SU-DHL-6 (cell line): ENCODE results near the gene EXOSC10.
"Not testable (repeated sequence)": the region's sequence is repeated elsewhere in the genome, so short reads cannot be mapped to it uniquely, and the experiment has no call there.

ENCODE experiments used
- H2AFZ ChIP-seq: fragments of 200-600 bp; sonication (generic); 2 replicates; pipeline ENCODE4 v1.6.1; 2014; ENCODE audit warnings: low read depth, mild to moderate bottlenecking, moderate library complexity, mixed read lengths, antibody characterized with exemption, low read length; ENCODE audit not compliant: severe bottlenecking
- H3F3A ChIP-seq: fragments of 200-600 bp; shearing (Covaris generic); 2 replicates; pipeline ENCODE4 v1.6.0; 2016; ENCODE audit warnings: antibody characterized with exemption, mild to moderate bottlenecking; ENCODE audit not compliant: insufficient read depth
- H3K27ac ChIP-seq: fragments of 200-600 bp; sonication (generic); 2 replicates; pipeline ENCODE4 v1.5.1; 2016; ENCODE audit warnings: low read depth, mild to moderate bottlenecking, low read length, moderate library complexity, mixed read lengths
- H3K27me3 ChIP-seq: fragments of 200-600 bp; sonication (generic), shearing (Covaris generic); 2 replicates; pipeline ENCODE4 v1.6.0; 2014; ENCODE audit warnings: mild to moderate bottlenecking, low read length
- H3K36me3 ChIP-seq: fragments of 200-600 bp; sonication (generic); 2 replicates; pipeline ENCODE4 v1.6.1; 2014; ENCODE audit warnings: mild to moderate bottlenecking, low read length, mixed read lengths
- H3K4me2 ChIP-seq: fragments of 300-600, 200-600 bp; shearing (Covaris generic), sonication (generic); 2 replicates; pipeline ENCODE4 v1.6.0; 2014; ENCODE audit warnings: low read length, low read depth, mild to moderate bottlenecking; ENCODE audit not compliant: poor library complexity, severe bottlenecking
- H3K4me3 ChIP-seq: fragments of 200-600 bp; sonication (generic); 2 replicates; pipeline ENCODE4 v1.5.1; 2014; ENCODE audit warnings: antibody characterized with exemption, low read length, mild to moderate bottlenecking, mixed read lengths; ENCODE audit not compliant: insufficient read depth, poor library complexity, severe bottlenecking
- H3K79me2 ChIP-seq: fragments of 200-600 bp; sonication (generic); 2 replicates; pipeline ENCODE4 v1.6.1; 2014; ENCODE audit warnings: mild to moderate bottlenecking, low read length, moderate library complexity; ENCODE audit not compliant: insufficient read depth
- H3K9ac ChIP-seq: fragments of 200-600 bp; sonication (generic); 2 replicates; pipeline ENCODE4 v1.7.0; 2014; ENCODE audit warnings: mild to moderate bottlenecking, low read length
- H3K9me2 ChIP-seq: fragments of 200-600 bp; sonication (generic); replicated peaks from 2 replicates; pipeline ENCODE4 v1.6.1; 2014; ENCODE audit warnings: low read length; ENCODE audit not compliant: insufficient read depth
- H3K9me3 ChIP-seq: fragments of 200-600 bp; sonication (generic); 2 replicates; pipeline ENCODE4 v1.6.1; 2014; ENCODE audit warnings: low read length, mixed read lengths; ENCODE audit not compliant: insufficient read depth
- H4K20me1 ChIP-seq: fragments of 200-600 bp; sonication (generic); 2 replicates; pipeline ENCODE4 v1.6.1; 2014; ENCODE audit warnings: low read depth, mild to moderate bottlenecking, antibody characterized with exemption, low read length, moderate library complexity, mixed read lengths
- EZH2phosphoT487 ChIP-seq: fragments of 200-600 bp; sonication (generic), shearing (Covaris generic); conservative IDR thresholded peaks from 2 replicates; pipeline ENCODE4 v1.6.1; 2018; ENCODE audit warnings: mild to moderate bottlenecking, antibody characterized with exemption, low read length, moderate library complexity, mixed read lengths
- TF ChIP-seq, protein P1 (sequence below): fragments of 200-600 bp; sonication (generic); IDR thresholded peaks from one replicate; pipeline ENCODE4 v1.5.1; 2017; ENCODE audit warnings: antibody characterized with exemption, mild to moderate bottlenecking, low read length, moderate library complexity; ENCODE audit not compliant: insufficient read depth, poor library complexity, severe bottlenecking

EXOSC10 gene

DNA sequence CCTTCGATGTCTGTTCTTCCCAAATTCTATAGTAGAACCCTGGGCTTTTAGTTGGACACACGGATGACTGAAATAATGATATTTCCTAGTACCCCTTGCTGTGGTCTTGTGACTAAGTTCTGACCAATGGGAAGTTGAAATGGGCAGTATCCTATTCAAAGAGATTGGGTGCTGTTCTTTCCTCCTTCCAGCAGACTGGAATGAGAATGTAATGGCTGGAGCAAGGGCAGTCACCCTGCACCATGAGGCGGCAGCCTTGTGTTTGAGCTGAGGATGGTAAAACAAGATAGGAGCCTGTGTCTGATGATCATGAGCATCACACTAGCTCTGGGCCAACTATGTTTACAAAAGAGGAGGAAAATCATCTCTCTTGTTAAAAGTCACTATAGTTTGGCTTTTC is 34.7 kb downstream of the EXOSC10 start:
- H4K20me1 ChIP-seq = no peaks in the 10 kb centered on the region
- H3K27me3 ChIP-seq = no peaks in the 10 kb centered on the region
- peaks cover 8% of the 10 kb centered on the region; the same call in 1 of the 2 replicates for H3K36me3 ChIP-seq
- no peak overlapping the region for H2AFZ ChIP-seq
- peaks cover 13% of the 10 kb centered on the region for H3F3A ChIP-seq
- H3K79me2 ChIP-seq = peaks cover 9% of the 10 kb centered on the region; the same call in 1 of the 2 replicates
- TF ChIP-seq, protein P1, sequence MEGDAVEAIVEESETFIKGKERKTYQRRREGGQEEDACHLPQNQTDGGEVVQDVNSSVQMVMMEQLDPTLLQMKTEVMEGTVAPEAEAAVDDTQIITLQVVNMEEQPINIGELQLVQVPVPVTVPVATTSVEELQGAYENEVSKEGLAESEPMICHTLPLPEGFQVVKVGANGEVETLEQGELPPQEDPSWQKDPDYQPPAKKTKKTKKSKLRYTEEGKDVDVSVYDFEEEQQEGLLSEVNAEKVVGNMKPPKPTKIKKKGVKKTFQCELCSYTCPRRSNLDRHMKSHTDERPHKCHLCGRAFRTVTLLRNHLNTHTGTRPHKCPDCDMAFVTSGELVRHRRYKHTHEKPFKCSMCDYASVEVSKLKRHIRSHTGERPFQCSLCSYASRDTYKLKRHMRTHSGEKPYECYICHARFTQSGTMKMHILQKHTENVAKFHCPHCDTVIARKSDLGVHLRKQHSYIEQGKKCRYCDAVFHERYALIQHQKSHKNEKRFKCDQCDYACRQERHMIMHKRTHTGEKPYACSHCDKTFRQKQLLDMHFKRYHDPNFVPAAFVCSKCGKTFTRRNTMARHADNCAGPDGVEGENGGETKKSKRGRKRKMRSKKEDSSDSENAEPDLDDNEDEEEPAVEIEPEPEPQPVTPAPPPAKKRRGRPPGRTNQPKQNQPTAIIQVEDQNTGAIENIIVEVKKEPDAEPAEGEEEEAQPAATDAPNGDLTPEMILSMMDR = no peak
- TF ChIP-seq EZH2phosphoT487 = no peak
- no peak overlapping the region for H3K4me2 ChIP-seq
- no peaks in the 10 kb centered on the region for H3K9me3 ChIP-seq
- H3K27ac ChIP-seq = no peak overlapping the region
- H3K9ac ChIP-seq = no peak overlapping the region
- H3K9me2 ChIP-seq = no peaks in the 10 kb centered on the region
- no peak overlapping the region for H3K4me3 ChIP-seq

DNA sequence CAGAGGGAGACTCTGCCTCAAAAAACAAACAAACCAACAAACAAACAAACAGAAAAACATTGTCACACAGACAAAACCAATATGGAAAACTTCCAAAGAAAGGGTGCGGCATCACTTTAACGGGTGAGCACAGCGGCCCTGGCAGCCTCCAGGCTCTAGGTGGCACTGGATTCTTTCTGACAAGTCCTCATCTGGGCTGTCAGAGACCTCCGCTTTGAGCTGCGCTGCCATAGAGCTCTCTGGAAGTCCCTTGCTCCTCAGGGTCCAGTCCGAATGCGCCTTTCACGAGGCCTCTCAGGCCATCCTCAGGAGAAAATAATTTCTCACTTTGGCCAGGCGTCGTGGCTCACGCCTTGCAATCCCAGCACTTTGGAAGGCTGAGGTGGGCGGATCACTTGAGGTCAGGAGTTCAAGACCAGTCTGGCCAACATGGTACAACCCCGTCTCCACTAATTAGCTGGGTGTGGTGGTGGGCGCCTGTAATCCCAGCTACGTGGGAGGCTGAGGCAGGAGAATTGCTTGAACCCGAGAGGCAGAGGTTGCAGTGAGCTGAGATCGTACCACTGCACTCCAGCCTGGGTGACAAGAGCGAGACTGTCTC is 35.6 kb downstream of the EXOSC10 start:
- not testable (repeated sequence) for H4K20me1 ChIP-seq, H3K9ac ChIP-seq, H2AFZ ChIP-seq, H3K4me3 ChIP-seq, H3K27me3 ChIP-seq, H3K4me2 ChIP-seq, H3K9me2 ChIP-seq, H3K36me3 ChIP-seq, H3K27ac ChIP-seq, H3K9me3 ChIP-seq
- Histone ChIP-seq H3K79me2 (peaks cover 15% of the 10 kb centered on the region), H3F3A (peaks cover 13% of the 10 kb centered on the region)

DNA sequence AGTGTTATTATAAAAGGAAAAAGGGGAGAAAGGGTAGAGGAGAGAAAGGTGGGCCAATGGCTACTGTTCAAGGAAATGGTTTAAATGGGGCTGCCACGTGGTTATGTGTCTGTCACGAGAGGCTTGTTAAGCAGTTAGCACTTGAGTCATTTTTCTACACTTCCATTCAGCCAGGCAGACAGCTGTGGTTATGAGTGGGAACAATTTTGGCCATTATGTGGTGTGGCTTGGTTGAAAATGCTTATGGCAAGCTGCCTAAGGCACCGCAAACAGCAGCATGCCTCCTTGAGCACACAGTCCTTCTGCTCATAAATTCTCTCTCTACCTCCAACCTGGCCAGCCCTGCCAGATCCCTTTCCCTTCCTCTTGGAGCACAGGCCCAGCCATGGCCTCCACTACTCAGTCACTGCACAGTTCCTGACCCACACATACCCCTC is 36.7 kb downstream of the EXOSC10 start:
- H3K9me2 ChIP-seq = no peaks in the 10 kb centered on the region
- H3K4me2 ChIP-seq = no peak overlapping the region
- H3K9me3 ChIP-seq = no peaks in the 10 kb centered on the region
- no peak overlapping the region for H3K9ac ChIP-seq
- H3F3A ChIP-seq = peaks cover 13% of the 10 kb centered on the region
- H3K36me3 ChIP-seq = peaks cover 8% of the 10 kb centered on the region; the same call in 1 of the 2 replicates
- TF ChIP-seq, protein P1 = no peak
- no peak for TF ChIP-seq EZH2phosphoT487
- no peak overlapping the region for H3K27ac ChIP-seq
- H2AFZ ChIP-seq = no peak overlapping the region
- no peaks in the 10 kb centered on the region for H3K27me3 ChIP-seq
- peaks cover 25% of the 10 kb centered on the region for H3K79me2 ChIP-seq
- no peaks in the 10 kb centered on the region for H4K20me1 ChIP-seq
- no peak overlapping the region for H3K4me3 ChIP-seq

DNA sequence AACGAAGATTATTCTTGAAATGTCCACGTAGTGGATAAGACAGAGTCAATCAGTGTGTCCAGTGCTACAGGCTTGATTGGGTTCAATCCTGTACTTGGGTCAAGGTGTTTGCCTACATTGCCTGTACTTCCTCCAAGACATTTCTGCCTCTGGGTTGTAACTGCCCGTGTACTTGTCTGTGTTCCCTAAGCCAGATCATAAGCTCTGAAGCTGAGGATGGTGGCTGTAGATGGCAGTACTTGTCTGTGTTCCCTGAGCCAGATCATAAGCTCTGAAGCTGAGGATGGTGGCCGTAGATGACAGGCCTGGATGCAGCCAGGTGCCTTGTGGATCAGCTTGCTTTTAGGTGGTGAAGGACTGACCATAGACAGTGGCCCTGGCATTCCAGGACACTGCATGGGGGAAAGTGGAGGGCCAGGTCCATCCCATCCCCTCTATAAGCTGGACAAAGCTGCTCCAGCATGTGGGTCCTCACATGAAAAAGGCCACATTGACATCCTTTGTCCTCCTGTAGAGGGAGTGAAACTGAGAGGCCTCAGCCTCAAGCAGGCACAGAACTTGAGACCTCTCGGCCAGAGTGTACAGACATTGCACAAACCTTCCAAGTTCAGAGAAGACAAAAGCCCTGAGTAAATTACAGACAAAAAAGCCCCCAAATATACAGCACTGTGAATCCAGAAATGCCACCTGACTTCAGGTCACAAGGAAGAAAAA is 37.9 kb downstream of the EXOSC10 start:
- Histone ChIP-seq H3K9ac (no peak overlapping the region), H3K4me3 (no peak overlapping the region), H3K27me3 (no peaks in the 10 kb centered on the region), H3K9me3 (no peaks in the 10 kb centered on the region), H3K9me2 (no peaks in the 10 kb centered on the region), H3K36me3 (peaks cover 8% of the 10 kb centered on the region; the same call in 1 of the 2 replicates), H4K20me1 (no peaks in the 10 kb centered on the region), H3F3A (peaks cover 13% of the 10 kb centered on the region), H3K79me2 (peaks cover 27% of the 10 kb centered on the region), H3K4me2 (no peak overlapping the region), H3K27ac (0 out of 2 replicates have a peak overlapping the region, but pooled peaks have one; percentile 7), H2AFZ (no peak overlapping the region)
- TF ChIP-seq, protein P1 = no peak
- TF ChIP-seq EZH2phosphoT487 = no peak
